ENCODE results near the gene ZSWIM3.
"Not testable (repeated sequence)": the region's sequence is repeated elsewhere in the genome, so short reads cannot be mapped to it uniquely, and the experiment has no call there.

ZSWIM3 gene

DNA sequence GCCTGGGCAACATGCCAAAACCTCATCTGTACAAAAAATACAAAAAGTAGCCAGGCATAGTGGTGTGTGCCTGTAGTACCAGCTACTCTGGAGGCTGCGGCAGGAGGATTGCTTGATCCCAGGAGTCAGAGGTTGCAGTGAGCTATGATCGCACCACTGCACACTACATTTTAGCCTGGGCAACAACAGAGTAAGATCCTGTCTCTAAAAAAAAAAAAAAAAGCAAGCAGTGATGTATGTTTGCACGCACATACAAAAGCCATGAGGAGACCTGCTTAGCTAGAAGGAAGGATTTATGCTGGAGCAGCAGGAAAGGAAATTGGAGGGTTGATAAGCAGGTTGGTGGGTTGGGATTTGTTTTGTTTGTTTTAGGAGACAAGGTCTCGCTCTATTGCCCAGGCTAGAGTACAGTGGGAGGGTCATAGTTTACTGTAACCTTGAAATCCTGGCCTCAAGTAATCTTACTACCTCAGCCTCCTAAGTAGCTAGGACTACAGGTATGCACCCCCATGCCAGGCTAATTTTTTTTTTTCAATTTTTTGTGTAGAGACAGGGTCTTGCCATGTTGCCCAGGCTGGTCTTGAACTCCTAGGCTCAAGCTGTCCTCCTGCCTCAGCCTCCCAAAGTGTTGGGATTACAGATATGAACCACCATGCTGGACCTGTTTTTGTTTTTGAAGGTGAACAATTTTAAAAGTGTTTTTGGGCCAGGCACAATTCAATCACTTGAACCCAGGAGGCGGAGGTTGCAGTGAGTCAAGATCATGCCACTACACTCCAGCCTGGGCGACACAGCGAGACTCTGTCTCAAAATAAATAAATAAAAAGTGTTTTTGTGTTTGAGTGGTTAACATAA, 4.0 kb downstream of the ZSWIM3 start:
- no peak for DNase-seq

DNA sequence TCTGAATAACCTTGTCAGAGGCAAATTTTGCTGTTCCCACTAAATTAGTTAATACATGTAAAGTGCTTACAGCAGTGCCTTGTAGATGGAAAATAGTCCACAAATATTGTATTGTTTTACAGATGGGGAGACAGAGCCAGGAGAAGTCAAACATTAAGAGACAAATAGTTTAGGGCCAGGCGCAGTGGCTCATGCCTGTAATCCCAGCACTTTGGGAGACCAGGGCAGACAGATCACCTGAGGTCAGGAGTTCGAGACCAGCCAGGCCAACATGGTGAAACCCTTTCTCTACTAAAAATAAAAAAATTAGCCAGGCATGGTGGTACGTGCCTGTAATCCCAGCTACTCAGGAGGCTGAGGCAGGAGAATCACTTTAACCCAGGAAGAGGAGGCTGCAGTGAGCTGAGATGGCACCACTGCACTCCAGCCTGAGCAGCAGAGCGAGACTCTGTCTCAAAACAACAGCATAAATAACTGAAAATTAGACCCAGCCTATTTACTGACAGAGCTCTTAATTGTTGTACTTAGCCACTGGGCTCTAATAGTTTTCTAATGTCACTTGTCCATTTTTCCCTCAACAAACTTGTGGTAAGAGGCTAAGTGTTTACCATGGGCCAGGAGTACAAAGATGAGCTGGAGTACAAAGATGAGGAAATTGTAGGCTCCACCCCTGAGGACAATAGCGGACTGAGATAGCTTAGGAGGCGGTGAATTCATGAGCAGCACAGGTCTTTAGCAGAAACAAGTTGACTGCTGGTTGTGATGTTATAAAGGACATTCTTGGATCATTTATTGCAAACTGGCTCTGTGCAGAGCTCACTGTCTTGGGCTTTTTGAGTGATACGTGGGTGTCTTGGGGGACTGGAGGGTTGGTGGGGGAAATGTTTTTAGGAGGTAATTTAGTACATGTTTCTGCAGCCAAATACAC, 6.4 kb downstream of the ZSWIM3 start:
- no peak for DNase-seq

DNA sequence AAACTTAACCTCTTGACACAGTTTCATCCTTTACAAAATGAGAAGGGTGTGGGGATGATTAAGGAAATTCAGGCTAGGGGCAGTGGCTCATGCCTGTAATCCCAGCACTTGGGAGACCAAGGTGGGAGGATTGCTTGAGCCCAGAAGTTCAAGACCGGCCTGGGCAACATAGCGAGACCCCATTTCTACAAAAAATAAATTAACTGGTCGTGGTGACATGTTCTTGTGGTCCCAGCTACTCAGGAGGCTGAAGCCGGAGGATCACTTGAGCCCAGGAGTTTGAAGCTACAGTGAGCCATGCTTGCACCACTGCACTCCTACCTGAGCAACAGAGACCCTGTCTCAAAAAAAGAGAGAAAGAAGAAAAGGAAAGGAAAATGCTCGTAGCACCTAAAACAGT, 9.0 kb downstream of the ZSWIM3 start:
- no peak for DNase-seq

DNA sequence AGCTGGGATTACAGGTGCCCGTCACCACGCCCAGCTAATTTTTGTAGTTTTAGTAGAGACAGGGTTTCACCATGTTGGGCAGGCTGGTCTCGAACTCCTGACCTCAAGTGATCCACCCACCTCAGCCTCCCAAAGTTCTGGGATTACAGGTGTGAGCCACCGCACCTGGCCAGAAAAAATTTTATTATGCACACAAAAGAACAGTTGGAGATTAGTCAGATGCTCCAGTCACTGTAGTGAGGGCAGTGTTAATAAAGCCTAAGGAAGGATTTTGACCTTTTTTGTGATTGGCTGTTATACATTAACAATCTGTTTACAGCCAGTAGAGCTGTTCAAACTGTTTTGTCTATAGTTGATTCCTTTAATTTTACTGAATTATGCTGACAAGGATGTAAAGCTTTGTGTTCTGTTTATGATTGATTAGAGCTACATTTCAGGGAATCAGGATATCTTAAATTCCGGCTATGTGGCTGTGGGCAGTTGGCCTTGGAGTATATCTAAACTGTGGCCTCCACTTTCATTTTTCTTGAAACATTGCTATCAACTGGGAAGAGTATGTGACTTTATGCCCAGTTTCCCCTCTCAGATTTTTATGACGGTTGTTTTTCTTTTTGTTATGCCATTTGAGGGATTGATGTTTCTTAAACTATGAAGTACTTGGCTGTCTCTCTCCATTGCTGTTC, 9.9 kb downstream of the ZSWIM3 start:
- no peak for DNase-seq

DNA sequence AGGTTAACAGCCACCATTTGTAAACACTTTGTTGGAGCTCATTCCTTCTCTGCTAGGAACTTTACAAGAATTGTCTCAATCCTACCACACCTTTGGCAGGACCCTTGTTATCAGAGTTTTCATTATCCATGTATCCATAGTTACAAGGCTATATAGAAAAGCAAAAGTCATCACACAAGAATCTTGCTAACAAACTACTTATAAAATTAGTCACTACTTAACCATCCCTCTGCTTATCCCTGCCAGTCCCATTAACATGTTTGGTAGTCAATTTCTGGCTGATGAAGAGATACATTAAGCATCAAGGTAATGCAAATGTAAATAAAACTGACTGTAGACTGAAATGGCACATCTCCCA, 10.4 kb downstream of the ZSWIM3 start:
- no peak for DNase-seq

DNA sequence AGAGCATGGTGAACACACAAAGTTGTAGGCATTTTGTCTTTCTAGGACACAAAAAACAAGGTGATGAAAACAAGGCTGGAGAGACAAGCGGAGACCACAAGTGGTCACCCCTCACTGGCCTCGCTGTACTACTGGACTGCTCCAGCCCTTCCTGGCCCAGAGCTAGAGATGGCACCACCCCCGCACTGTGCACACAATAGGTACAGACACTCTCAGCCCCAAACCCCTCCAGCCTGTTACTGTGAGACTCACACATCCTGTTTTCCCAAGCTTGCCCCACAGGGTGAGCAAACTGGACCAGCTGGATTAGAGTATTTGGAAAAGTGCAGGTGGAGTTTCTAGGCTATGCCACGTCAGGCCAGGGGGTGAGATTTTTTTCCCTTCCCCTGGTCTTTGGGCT, 15.2 kb downstream of the ZSWIM3 start:
- no peak for DNase-seq

DNA sequence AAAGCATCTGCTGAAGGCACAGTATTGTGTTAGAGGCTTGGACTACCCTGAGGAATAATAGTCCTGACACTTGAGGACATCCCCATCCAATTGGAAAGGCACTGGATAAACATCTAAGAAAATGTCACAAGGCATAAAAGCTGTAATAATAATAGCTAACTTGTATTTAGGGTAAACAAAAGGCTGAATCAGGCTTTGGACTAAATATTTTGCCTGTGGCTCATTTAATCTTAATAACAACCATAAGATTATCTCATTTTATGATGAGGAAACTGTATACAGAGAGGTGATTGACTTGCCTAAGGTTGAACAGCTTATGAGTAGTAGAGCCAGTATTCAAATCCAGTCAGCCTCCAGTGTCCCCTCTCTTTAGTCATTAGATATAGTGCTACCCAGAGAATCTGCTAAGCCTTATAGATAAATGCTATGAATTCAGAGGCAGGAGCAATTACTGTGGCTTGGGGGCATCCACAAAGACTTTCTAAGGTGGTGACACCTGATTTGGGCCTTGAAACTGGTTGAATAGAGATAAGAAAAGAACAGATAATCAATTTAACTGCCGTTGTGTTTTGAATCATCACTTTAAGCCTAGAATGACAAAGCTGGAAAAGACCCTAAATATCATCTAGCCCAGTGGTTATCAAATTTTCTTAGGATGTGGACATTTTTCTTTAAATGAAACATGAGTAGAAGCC, 16.1 kb downstream of the ZSWIM3 start:
- no peak for DNase-seq

DNA sequence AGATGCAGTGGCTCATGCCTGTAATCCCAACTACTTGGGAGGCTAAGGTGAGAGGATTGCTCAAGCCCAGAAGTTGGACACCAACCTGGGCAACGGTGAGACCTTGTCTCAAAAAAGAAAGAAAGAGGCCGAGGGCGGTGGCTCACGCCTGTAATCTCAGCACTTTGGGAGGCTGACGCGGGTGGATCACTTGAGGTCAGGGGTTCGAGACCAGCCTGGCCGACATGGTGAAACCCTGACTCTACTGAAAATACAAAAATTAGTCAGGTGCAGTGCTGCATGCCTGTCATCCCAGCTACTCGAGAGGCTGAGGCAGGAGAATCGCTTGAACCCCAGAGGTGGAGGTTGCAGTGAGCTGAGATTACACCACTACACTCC, 16.7 kb downstream of the ZSWIM3 start:
- DNase-seq: not testable (repeated sequence)

DNA sequence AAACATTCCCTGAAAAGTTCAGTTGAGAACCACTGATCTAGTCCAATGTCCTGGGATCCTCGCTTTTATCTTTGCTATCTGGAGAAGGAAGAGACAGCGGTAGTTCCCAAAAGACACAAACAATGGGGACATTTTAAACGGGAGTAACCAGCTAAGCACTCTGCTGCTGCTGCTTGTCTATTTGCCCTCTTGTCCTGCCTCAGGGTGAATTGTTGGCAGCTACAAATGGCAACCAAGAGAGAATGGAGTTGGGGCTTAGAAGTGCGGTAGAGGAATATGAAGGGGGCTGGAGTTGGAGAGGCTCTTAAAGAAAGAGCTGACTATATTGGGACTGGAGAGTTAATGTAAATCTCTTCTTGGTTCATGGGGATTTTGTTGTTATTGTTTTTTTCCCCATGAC, 17.2 kb downstream of the ZSWIM3 start:
- DNase-seq: no peak

DNA sequence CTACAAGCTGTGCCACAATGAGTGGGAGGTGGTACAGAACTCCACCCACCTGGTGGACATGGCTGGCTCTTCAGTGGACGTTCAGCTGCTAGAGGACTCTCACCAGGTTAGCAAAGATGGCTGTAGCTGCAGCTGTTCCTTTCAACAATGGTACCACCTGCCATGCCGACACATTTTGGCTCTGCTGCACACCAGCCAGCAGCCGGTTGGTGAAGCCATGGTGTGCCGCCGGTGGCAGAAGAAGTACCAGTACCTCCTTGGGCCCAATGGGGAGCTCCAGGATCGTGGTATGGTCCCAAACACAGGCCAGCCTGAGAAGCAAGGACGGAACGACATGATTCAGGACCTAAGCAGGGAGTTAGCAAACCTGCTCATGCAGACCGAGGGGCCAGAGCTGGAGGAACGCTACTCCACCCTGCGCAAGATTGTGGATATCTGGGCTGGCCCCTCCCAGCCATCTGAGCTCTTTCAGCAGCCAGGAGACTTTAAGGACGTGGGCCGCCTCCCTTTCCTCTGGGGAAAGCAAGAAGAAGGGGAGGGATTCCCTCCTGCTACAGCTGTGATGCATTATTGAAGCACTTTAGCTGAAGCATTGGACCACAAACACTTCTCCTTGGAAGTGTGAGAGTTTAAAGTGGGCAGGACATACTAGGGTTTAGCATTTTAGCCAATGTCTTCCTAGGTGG, 20.8 kb downstream of the ZSWIM3 start:
- DNase-seq: no peak

DNA sequence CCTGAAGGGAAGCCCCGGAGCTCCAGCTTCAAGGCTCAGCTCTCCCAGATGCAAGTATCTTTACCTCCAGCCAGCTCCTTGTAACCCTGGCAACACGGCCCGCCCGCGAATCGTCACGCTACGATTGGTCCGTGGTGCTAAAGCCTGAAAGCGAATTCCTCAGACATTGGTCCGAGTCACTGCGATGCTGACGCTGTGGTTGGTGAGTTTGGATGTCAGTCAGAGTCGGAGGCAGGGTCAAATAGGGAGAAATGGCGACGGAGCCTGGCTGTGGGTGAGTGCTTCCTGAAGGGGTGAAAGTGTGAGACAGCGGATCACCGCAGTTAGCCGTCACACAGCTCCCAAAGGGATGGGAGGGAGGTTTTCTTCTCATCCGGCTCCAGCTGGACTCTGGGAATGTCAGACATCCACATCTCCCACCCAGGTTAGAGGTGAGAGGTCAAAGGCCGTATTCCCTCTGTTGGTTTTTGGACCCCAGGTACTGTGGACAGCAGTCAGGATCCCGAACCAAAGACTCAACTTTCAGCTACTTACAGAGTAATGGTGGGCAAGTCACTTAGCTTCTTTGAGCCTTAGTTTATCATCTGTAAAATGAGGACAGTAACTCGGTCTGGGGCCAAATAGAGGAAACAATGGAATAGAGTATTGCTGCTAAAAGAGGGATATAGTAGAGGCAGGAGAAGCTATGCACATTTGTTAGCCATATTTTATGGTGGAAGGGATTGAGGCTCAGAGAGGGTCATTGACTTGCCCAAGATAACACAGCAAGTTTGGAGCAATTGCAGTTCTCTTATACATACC, 23.8 kb downstream of the ZSWIM3 start, which contains the start of gene ZSWIM1:
ZSWIM1 (plus strand) TSS at position 240 of the 801 bp plus-strand sequence. CDS start 1,366 bp downstream, outside the sequence.
- peak; percentile 99 for DNase-seq

DNA sequence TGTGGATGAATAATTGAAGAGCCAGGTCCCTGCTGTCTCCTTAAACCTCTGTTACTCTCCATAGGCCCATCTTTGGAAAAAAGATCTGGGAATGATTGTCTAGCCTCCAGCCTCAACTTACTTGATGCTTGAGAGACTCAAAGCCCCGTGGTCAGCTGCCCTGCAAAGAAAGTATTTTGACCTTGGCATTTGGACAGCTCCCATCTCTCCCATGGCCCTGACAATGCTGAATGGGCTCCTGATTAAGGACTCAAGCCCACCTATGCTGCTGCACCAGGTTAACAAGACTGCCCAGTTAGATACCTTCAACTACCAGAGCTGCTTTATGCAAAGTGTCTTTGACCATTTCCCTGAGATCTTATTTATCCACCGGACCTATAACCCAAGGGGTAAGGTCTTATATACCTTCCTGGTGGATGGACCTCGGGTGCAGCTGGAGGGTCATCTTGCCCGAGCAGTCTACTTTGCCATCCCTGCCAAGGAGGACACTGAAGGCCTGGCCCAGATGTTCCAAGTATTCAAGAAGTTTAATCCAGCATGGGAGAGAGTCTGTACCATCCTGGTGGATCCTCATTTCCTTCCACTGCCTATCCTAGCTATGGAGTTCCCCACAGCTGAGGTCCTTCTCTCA, 25.2 kb downstream of the ZSWIM3 start:
- no peak for DNase-seq

DNA sequence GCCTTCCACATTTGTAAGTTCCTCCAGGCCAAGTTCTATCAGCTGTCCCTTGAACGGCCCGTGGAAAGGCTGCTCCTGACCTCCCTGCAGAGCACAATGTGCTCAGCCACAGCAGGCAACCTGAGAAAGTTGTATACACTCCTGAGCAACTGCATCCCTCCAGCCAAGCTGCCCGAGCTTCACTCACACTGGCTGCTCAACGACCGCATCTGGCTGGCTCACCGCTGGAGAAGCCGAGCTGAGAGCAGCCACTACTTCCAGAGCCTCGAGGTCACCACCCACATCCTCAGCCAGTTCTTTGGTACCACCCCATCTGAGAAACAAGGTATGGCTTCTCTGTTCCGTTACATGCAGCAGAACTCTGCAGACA, 25.7 kb downstream of the ZSWIM3 start:
- no peak for DNase-seq

DNA sequence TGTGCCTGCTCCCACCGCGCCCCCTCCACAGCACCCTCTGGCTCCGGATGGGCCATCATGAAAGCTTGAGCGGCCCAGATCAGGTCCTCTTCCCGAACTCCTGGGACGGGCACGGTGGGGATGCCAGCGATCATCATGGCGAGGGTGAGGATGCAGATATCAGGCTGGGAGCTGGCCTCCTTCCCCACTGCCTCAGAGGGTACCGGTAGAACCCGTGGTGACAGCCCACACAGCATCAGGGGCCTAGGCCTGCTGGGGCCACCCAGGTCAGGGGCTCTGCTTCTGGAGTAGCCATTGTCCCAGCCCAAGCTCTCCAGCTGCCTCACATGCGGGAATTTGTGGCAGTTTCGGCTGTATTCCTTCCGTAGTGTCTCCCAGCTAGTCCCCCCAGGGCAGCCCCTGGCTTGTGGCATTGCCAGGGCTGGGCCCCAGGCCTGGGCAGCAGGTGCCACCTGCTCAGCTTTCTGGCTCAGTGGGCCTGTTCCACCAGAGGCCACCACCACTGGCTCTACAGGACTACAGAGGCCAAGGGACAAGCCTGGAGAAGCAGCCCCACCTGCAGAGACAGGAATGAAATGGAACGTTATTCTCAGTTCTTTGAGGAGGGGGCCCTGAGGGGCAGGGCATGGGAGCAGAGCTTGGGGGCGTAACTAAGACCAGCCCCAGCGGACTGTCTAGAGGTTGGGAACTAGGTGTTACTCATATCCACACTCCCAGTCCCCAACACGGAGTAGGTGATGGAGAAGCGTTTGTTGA, 29.4 kb downstream of the ZSWIM3 start:
- no peak for DNase-seq

DNA sequence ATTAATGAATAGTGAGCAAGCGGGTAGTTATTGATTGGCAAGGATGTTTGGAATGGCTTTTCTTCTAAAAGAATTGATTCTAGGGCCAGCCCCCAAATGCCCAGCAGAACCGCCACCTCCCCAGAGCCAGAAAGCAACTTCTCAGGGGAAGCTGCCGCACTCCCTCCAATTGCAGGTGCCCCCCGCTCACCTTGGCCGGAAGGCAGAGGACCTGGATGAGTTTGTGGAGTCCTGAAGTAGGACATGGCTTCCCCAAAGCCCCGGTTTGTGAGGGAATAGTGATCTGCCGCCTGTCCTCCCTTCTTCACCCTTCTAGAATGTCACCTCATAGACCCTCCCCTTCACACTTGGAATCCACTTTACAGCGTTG, 29.9 kb downstream of the ZSWIM3 start, which contains the start of gene SPATA25:
SPATA25 (minus strand) TSS at position 277 of the 370 bp plus-strand sequence; CDS start at position 245, 32 bp downstream.
- DNase-seq: no peak

DNA sequence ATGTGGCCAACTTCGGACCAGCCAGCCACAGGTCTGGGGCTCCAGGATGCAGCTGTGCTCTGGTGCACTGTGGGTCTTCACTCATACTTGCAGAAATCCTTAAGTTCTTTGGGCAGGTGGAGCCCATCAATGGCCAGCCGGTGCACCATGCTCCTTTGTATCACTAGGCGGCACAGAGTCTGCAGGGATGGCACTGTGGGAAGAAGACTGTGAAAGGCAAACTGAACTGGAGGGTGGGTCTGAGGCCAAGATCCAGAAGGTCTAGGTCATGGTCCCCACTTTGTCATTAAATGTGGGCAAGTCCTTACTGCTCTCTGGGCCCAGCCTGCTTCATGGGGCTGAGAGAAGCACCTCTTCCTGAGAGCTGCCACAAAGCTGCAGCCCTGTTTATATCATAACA, 31.3 kb downstream of the ZSWIM3 start:
- no peak for DNase-seq

DNA sequence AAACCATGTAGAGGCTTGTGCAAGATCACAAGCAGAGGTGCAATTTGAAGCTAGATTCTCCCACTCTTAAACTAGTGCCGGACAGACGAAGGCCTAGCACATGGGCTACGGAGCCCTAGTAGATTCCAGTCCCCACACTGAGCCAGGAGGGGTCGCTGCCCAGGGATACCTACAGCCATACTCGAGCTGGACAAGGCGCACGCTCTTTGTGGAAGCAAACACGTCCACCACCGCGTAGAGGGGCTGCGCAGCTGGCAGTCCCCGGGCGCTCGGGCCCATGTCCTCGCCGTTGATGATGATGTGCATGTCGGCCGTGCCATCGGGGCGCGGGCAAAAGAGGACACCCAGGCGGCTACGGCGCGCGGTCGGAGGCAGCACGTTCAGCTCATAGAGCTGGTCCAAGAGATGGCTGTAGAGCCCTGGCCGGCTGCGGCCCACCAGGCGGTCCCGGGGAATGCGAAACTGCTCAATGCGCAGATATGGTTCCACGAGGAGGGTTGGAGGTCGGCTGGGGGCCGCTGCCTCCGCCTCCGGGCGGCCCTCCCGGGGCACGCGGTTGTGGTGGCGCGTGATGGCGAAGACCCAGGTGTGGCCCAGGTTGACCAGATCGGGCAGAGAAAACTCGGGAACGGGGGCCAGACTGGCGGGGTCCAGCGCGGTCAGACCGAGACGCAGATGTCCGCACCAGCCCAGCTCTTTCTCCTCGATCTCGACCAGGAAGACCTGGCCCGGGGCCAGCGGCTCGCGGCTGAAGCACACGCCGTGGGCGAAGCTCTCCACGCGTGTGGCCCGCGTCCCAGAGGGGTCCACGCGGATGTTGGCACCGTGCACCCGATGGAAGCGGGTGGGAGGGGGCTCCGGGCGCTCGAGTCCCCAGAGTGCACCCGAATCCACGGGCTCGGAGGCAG, 32.9 kb downstream of the ZSWIM3 start:
- DNase-seq: peak; percentile 65

Measured in CD4-positive, alpha-beta T cell treated with Interleukin-17A for 4 hours (primary cell).